Measurements from ENCODE around the gene CRYBB1.

GRCh38 chr22:26636296-26636695, 18.5 kb upstream of the CRYBB1 start:
- TF ChIP-seq POLR2AphosphoS5 (IDR thresholded peaks at IDR 0.05; ENCODE audit: borderline replicate concordance, low read depth, low read length) (no peak), EZH2 (IDR thresholded peaks at IDR 0.05) (no peak)
